Measurements from ENCODE around the gene COG2.

DNA sequence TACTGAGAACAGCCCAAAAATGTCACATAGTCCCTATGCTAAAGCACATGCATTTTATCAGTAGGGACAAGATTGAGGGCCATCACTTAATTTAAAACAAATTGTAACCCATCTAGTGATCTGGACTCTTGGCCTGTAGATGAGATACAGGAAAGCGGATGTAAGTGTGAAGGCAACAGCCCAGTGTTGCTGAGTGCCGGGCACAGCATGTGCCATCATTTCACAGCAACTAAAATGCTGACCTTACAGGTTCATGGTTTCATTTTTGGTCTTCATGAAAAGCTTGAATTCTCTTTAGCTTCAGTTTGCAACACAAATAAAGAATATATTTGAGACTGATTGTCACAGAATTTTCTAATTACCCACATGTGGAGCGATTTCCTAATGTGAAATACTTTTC lies 5.8 kb downstream of the COG2 start:
- TF ChIP-seq CTCF (IDR thresholded peaks at IDR 0.05) (no peak), POLR2A (IDR thresholded peaks at IDR 0.05) (no peak)

Data from right lobe of liver (tissue), 4 donors.